HCT116 (cell line): ENCODE data around the gene CCDC192. TPM values are rescaled to one million over a fixed set of nuclear protein-coding genes. Genes with fewer than 3 reads are reported as not detected.

Experiments used
- ATAC-seq: fragments of 200-7000 bp; cut with Tn5 transposase; 2 replicates; pipeline ENCODE4 v1.9.1; 2020; ENCODE audit warnings: mild to moderate bottlenecking, moderate library complexity
- BruUV-seq: library from RNA; stranded (reverse); fragments of 400-500 nt; replicated peaks from 2 replicates; lab custom pipeline; 2021; lab: Mats Ljungman, UMichigan
- CTCF ChIA-PET: fragments of 300-600 bp; sonication (Branson Sonifier 250); formaldehyde crosslinking; loops from one replicate; lab custom pipeline; 2021; ENCODE audit warnings: antibody characterized with exemption; lab: Charles Lee
- POLR2A ChIA-PET: fragments of 300-600, 350-600 bp; sonication (Branson Sonifier 250); formaldehyde crosslinking; loops from one replicate; lab custom pipeline; 2021; ENCODE audit warnings: antibody characterized with exemption; lab: Charles Lee
- RAD21 ChIA-PET, 2 experiments: fragments of 300-600 bp; sonication (Branson Sonifier 250); formaldehyde crosslinking; loops; one replicate each; lab custom pipeline; 2023; ENCODE audit warnings: low total read pairs in 2 of 2; ENCODE audit not compliant: uncharacterized antibody in 2 of 2, unreplicated experiment in 2 of 2, low non-redundant PET in 1 of 2; lab: Charles Lee
- DNase-seq: peaks from one replicate; pipeline ENCODE4 v3.0.0-alpha.2; 2010; ENCODE audit warnings: low read depth, low spot score
- H2AFZ ChIP-seq: fragments of 200-600 bp; shearing (Covaris generic), sonication (generic); 2 replicates; pipeline ENCODE4 v1.6.1; 2017; ENCODE audit warnings: low read depth, mixed run types, mixed read lengths, antibody characterized with exemption, low read length; ENCODE audit not compliant: poor library complexity, severe bottlenecking
- H3K27ac ChIP-seq: 2 replicates; pipeline ENCODE4 v1.5.1; 2012; ENCODE audit warnings: low read depth, low read length
- H3K27me3 ChIP-seq: fragments of 200-600 bp; sonication (generic); 2 replicates; pipeline ENCODE4 v1.6.1; 2016; ENCODE audit warnings: mixed run types, low read length, mixed read lengths; ENCODE audit not compliant: insufficient read depth
- H3K36me3 ChIP-seq, 2 experiments: fragments of 200-500 bp in 1 of 2; fragments of 200-600 bp in 1 of 2; sonication (Bioruptor generic) in 1 of 2; sonication (generic) in 1 of 2; 2 replicates each; pipeline versions ENCODE4 v1.5.1 to v1.6.1; 2014 to 2016; ENCODE audit warnings: low read length in 2 of 2, inconsistent platforms in 1 of 2, mixed read lengths in 1 of 2, mixed run types in 1 of 2; ENCODE audit not compliant: insufficient read depth in 2 of 2, control insufficient read depth in 1 of 2
- H3K4me1 ChIP-seq, 2 experiments: fragments of 200-600 bp in 1 of 2; sonication (generic) in 1 of 2; 2 replicates each; pipeline versions ENCODE4 v1.5.1 to v1.6.1; 2012 to 2017; ENCODE audit warnings: low read length in 2 of 2, inconsistent platforms in 1 of 2, mild to moderate bottlenecking in 1 of 2, mixed read lengths in 1 of 2, mixed run types in 1 of 2, moderate library complexity in 1 of 2; ENCODE audit not compliant: insufficient read depth in 2 of 2, control insufficient read depth in 1 of 2
- H3K4me2 ChIP-seq: fragments of 200-600 bp; sonication (generic); 2 replicates; pipeline ENCODE4 v1.6.1; 2017; ENCODE audit warnings: mixed run types, low read length, mixed read lengths
- H3K4me3 ChIP-seq, 2 experiments: fragments of 200-600 bp in 1 of 2; sonication (generic) in 1 of 2; replicated peaks in 1 of 2; 2 replicates each; pipeline ENCODE4 v1.5.1; 2011 to 2016; ENCODE audit warnings: low read length in 2 of 2, control low read depth in 1 of 2, low read depth in 1 of 2, mild to moderate bottlenecking in 1 of 2, mixed read lengths in 1 of 2, mixed run types in 1 of 2
- H3K79me2 ChIP-seq: fragments of 200-600 bp; sonication (generic); 2 replicates; pipeline ENCODE4 v1.6.1; 2017; ENCODE audit warnings: mild to moderate bottlenecking, mixed run types, low read length, moderate library complexity, mixed read lengths; ENCODE audit not compliant: insufficient read depth
- H3K9ac ChIP-seq: fragments of 200-600 bp; sonication (generic); 2 replicates; pipeline ENCODE4 v1.6.1; 2016; ENCODE audit warnings: low read length, mixed read lengths
- H3K9me2 ChIP-seq: fragments of 200-600 bp; sonication (generic), shearing (Covaris generic); 2 replicates; pipeline ENCODE4 v1.6.1; 2017; ENCODE audit warnings: mixed run types, mild to moderate bottlenecking, moderate library complexity; ENCODE audit not compliant: insufficient read depth
- H3K9me3 ChIP-seq, 2 experiments: fragments of 200-500 bp in 1 of 2; fragments of 200-600 bp in 1 of 2; sonication (Bioruptor generic) in 1 of 2; sonication (generic) in 1 of 2; 2 replicates each; pipeline ENCODE4 v1.6.1; 2014 to 2017; ENCODE audit warnings: low read length in 2 of 2, mixed read lengths in 2 of 2, inconsistent platforms in 1 of 2, low read depth in 1 of 2, mild to moderate bottlenecking in 1 of 2, mixed run types in 1 of 2, moderate library complexity in 1 of 2; ENCODE audit not compliant: control insufficient read depth in 1 of 2, insufficient read depth in 1 of 2
- H4K20me1 ChIP-seq: fragments of 200-600 bp; sonication (generic), shearing (Covaris generic); 2 replicates; pipeline ENCODE4 v1.6.1; 2017; ENCODE audit warnings: mixed run types, mild to moderate bottlenecking, moderate library complexity; ENCODE audit not compliant: insufficient read depth
- CBX3 ChIP-seq: IDR thresholded peaks from 2 replicates; pipeline ENCODE4 v1.6.1; 2012; ENCODE audit warnings: low read depth
- CEBPB ChIP-seq: IDR thresholded peaks from 2 replicates; pipeline ENCODE4 v1.6.1; 2012; ENCODE audit warnings: low read depth
- EGR1 ChIP-seq: IDR thresholded peaks from 2 replicates; pipeline ENCODE4 v1.6.1; 2012; ENCODE audit warnings: low read depth
- EZH2 ChIP-seq: fragments of 200-600 bp; sonication (generic); IDR thresholded peaks from 2 replicates; pipeline ENCODE4 v1.6.1; 2017; ENCODE audit warnings: antibody characterized with exemption, mixed run types
- EZH2phosphoT487 ChIP-seq: fragments of 200-600 bp; IDR thresholded peaks from 2 replicates; pipeline ENCODE4 v1.6.1; 2018; ENCODE audit warnings: antibody characterized with exemption, borderline replicate concordance
- FOSL1 ChIP-seq: IDR thresholded peaks from 2 replicates; pipeline ENCODE4 v1.6.1; 2012; ENCODE audit warnings: low read depth
- POLR2AphosphoS5 ChIP-seq: IDR thresholded peaks from 2 replicates; pipeline ENCODE4 v1.6.1; 2011; ENCODE audit warnings: mild to moderate bottlenecking, low read depth, low read length, moderate library complexity
- RAD21 ChIP-seq: IDR thresholded peaks from 2 replicates; pipeline ENCODE4 v1.6.1; 2012; ENCODE audit warnings: low read depth, mild to moderate bottlenecking
- SRF ChIP-seq: IDR thresholded peaks from 2 replicates; pipeline ENCODE4 v1.6.1; 2012; ENCODE audit warnings: low read depth
- TCF7L2 ChIP-seq: IDR thresholded peaks from 2 replicates; pipeline ENCODE4 v1.7.0; 2011; ENCODE audit warnings: borderline replicate concordance, inconsistent platforms; ENCODE audit not compliant: insufficient read depth, insufficient read length; ENCODE audit errors: extremely low read depth
- YY1 ChIP-seq: IDR thresholded peaks from 2 replicates; pipeline ENCODE4 v1.6.1; 2011; ENCODE audit warnings: low read length, low read depth, moderate library complexity, mild to moderate bottlenecking; ENCODE audit not compliant: insufficient replicate concordance; ENCODE audit errors: extremely low read depth
- ZFX ChIP-seq: fragments of 450-650 bp; IDR thresholded peaks from 2 replicates; pipeline ENCODE4 v1.6.1; 2017
- ZNF274 ChIP-seq: fragments of 200-500 bp; sonication (Bioruptor generic); IDR thresholded peaks from 2 replicates; pipeline ENCODE4 v1.6.1; 2014; ENCODE audit warnings: mild to moderate bottlenecking, low read depth, low read length, inconsistent platforms
- intact Hi-C: fragments of 100-400 bp; cut with micrococcal nuclease; formaldehyde crosslinking; loops from 2 replicates; pipeline ENCODE4 v1.10.0; 2022
- total RNA-seq: library from RNA; stranded (reverse); gene quantifications from one replicate; pipeline ENCODE4 v1.2.1, GENCODE V29; 2021; ENCODE audit not compliant: unreplicated experiment
- TF ChIP-seq, protein P1 (sequence below): IDR thresholded peaks from 2 replicates; pipeline ENCODE4 v1.6.1; 2012; ENCODE audit warnings: low read depth
- TF ChIP-seq, protein P2 (sequence below): IDR thresholded peaks from 2 replicates; pipeline ENCODE4 v1.6.1; 2012
- TF ChIP-seq, protein P3 (sequence below): IDR thresholded peaks from 2 replicates; pipeline ENCODE4 v1.6.1; 2012

CCDC192 gene
- total RNA-seq, 1 experiment from 2014 or later: not detected

DNA sequence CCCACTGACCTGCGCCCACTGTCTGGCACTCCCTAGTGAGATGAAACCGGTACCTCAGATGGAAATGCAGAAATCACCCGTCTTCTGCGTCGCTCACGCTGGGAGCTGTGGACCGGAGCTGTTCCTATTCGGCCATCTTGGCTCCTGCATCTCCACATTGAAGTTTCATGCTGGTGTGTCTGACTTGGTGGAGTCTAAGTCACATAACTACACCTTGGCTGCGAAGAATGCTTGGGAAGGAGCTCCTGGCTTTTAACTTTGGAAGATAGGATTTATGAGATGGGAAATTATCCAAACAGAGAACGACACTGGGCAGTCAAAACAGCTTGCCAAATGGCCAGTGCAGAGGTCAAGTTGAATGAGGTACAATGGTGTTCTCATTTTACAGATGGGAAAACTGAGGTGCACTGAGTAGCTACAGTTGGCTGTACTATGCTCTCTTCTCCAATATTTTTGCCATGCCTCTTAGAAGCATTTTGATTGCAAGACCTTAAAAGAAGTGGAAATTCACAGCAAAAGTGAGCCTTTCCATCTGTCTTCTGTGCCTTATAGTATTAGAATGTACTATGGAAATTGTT, 36.7 kb downstream of the CCDC192 start:
- no peak for DNase-seq
- ATAC-seq: no peak
- intact Hi-C loops: loop anchor here (10.0 kb wide), 1 partner anchor 755 kb away; no protein-coding TSS in a partner anchor

DNA sequence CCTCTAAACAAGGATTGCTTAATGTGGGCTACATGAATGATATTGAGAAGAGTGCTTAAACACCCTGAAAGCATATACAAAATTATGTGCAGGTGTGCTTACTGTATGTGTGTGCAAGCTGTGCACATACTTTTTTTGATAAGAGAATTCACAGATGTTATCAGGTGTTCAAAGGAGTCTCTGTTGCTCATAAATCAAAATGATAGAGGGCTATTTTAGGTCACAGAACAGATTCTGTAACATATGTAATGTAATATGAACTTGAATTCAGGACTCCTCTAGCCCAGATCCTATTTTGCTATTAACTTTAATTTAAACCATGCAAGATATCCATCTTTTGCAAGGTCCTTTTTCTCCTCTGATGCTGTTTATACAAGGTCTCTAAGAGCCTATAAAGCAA, 38.2 kb downstream of the CCDC192 start:
- ChIA-PET CTCF (no interaction called here), RAD21 (no interaction called here), POLR2A (no interaction called here)
- no peaks in the 10 kb centered on the region for H3K9me2 ChIP-seq
- H3K4me3 ChIP-seq: no peak overlapping the region
- no peak overlapping the region for H3K9ac ChIP-seq
- no peaks in the 10 kb centered on the region for H4K20me1 ChIP-seq
- intact Hi-C loops: loop anchor here (10.0 kb wide), 1 partner anchor 753 kb away; no protein-coding TSS in a partner anchor
- no peak for TF ChIP-seq ZFX
- no peak for TF ChIP-seq YY1
- TF ChIP-seq CBX3: no peak
- no peak for TF ChIP-seq RAD21
- TF ChIP-seq, protein P1, sequence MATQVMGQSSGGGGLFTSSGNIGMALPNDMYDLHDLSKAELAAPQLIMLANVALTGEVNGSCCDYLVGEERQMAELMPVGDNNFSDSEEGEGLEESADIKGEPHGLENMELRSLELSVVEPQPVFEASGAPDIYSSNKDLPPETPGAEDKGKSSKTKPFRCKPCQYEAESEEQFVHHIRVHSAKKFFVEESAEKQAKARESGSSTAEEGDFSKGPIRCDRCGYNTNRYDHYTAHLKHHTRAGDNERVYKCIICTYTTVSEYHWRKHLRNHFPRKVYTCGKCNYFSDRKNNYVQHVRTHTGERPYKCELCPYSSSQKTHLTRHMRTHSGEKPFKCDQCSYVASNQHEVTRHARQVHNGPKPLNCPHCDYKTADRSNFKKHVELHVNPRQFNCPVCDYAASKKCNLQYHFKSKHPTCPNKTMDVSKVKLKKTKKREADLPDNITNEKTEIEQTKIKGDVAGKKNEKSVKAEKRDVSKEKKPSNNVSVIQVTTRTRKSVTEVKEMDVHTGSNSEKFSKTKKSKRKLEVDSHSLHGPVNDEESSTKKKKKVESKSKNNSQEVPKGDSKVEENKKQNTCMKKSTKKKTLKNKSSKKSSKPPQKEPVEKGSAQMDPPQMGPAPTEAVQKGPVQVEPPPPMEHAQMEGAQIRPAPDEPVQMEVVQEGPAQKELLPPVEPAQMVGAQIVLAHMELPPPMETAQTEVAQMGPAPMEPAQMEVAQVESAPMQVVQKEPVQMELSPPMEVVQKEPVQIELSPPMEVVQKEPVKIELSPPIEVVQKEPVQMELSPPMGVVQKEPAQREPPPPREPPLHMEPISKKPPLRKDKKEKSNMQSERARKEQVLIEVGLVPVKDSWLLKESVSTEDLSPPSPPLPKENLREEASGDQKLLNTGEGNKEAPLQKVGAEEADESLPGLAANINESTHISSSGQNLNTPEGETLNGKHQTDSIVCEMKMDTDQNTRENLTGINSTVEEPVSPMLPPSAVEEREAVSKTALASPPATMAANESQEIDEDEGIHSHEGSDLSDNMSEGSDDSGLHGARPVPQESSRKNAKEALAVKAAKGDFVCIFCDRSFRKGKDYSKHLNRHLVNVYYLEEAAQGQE: no peak
- TF ChIP-seq EZH2: no peak
- TF ChIP-seq, protein P2, sequence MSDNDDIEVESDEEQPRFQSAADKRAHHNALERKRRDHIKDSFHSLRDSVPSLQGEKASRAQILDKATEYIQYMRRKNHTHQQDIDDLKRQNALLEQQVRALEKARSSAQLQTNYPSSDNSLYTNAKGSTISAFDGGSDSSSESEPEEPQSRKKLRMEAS: no peak
- TF ChIP-seq EGR1: no peak
- TF ChIP-seq, protein P3, sequence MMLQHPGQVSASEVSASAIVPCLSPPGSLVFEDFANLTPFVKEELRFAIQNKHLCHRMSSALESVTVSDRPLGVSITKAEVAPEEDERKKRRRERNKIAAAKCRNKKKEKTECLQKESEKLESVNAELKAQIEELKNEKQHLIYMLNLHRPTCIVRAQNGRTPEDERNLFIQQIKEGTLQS: no peak
- TF ChIP-seq FOSL1: no peak
- no peaks in the 10 kb centered on the region for H3K9me3 ChIP-seq
- H2AFZ ChIP-seq: no peak overlapping the region
- no peak overlapping the region for H3K4me2 ChIP-seq
- H3K4me1 ChIP-seq: no peaks in the 10 kb centered on the region
- no peaks in the 10 kb centered on the region for H3K79me2 ChIP-seq
- no peak for DNase-seq
- H3K36me3 ChIP-seq: no peaks in the 10 kb centered on the region
- ATAC-seq: no peak
- H3K27me3 ChIP-seq: no peaks in the 10 kb centered on the region
- H3K27ac ChIP-seq: no peak overlapping the region
- no TSS peak for BruUV-seq

More for the DNA sequence above, 36.7 kb downstream of the CCDC192 start:
- ChIA-PET CTCF (no interaction called here), RAD21 (no interaction called here), POLR2A (no interaction called here)
- no peaks in the 10 kb centered on the region for H4K20me1 ChIP-seq
- H3K9me2 ChIP-seq: no peaks in the 10 kb centered on the region
- H3K27ac ChIP-seq: no peak overlapping the region
- H3K36me3 ChIP-seq: no peaks in the 10 kb centered on the region
- H3K4me3 ChIP-seq: no peak overlapping the region
- no peak overlapping the region for H3K4me2 ChIP-seq
- H3K27me3 ChIP-seq: no peaks in the 10 kb centered on the region
- H3K9me3 ChIP-seq: no peaks in the 10 kb centered on the region
- no peak overlapping the region for H2AFZ ChIP-seq
- no peaks in the 10 kb centered on the region for H3K4me1 ChIP-seq
- H3K9ac ChIP-seq: no peak overlapping the region
- H3K79me2 ChIP-seq: no peaks in the 10 kb centered on the region
- no TSS peak for BruUV-seq
- TF ChIP-seq YY1 (no peak), SRF (no peak), EZH2 (no peak), CEBPB (no peak), POLR2AphosphoS5 (no peak), ZFX (no peak), CBX3 (no peak), TCF7L2 (no peak), ZNF274 (no peak), EZH2phosphoT487 (no peak), RAD21 (no peak), FOSL1 (no peak)
- TF ChIP-seq, protein P2: no peak
